Testis (tissue), 3 donors: ENCODE results near the gene PRKAR1B. TPM values are rescaled to one million over a fixed set of nuclear protein-coding genes. Genes with fewer than 3 reads are reported as not detected.

Source experiments
- DNase-seq: peaks from one replicate; pipeline ENCODE4 v3.0.0-alpha.2; 2019
- H3K27ac ChIP-seq, 2 donors: fragments of 200-600 bp; sonication (generic); one replicate each; pipeline ENCODE4 v1.5.1; 2019
- H3K27me3 ChIP-seq: fragments of 200-600 bp; sonication (generic); one replicate; pipeline ENCODE4 v1.5.1; 2019
- H3K36me3 ChIP-seq: fragments of 200-600 bp; sonication (generic); one replicate; pipeline ENCODE4 v1.5.1; 2017; ENCODE audit warnings: low read depth; ENCODE audit errors: missing control alignments
- H3K4me1 ChIP-seq: fragments of 200-600 bp; sonication (generic); one replicate; pipeline ENCODE4 v1.5.1; 2019
- H3K4me3 ChIP-seq, 2 donors: fragments of 200-600 bp; sonication (generic); one replicate each; pipeline ENCODE4 v1.5.1; 2017 to 2019
- H3K9me3 ChIP-seq: fragments of 200-600 bp; sonication (generic); one replicate; pipeline ENCODE4 v1.5.1; 2017
- CTCF ChIP-seq, 3 experiments: fragments of 450-650 bp in 2 of 3; fragments of 200-600 bp in 1 of 3; sonication (generic) in 1 of 3; IDR thresholded peaks; one replicate each; pipeline ENCODE4 v1.5.1; 2016 to 2019; ENCODE audit warnings: antibody characterized with exemption in 3 of 3, mild to moderate bottlenecking in 2 of 3, moderate library complexity in 1 of 3
- POLR2A ChIP-seq: fragments of 450-650 bp; IDR thresholded peaks from one replicate; pipeline ENCODE4 v1.6.1; 2017; ENCODE audit warnings: antibody characterized with exemption, mild to moderate bottlenecking, moderate library complexity
- WGBS, 2 donors: methylation state at CpG; one replicate each; pipeline ENCODE4 v1.1.5; 2018; 5-methylcytosine and 5-hydroxymethylcytosine counted together
- intact Hi-C: fragments of 100-400 bp; cut with DNase I; formaldehyde crosslinking; loops from one replicate; pipeline ENCODE4 v1.15.1; 2023; ENCODE audit warnings: low total_unique reads
- polyA plus RNA-seq: library from polyadenylated mRNA; stranded (reverse); fragments of 350-450 nt; fragmentation: Illumina TruSeq; extraction: RNeasy Lipid Tissue Mini Kit (QIAGEN cat#74804); gene quantifications from one replicate; pipeline ENCODE4 v1.2.3, GENCODE V29; 2014; ENCODE audit warnings: low read depth, low replicate concordance; ENCODE audit not compliant: insufficient read depth
- total RNA-seq, 2 donors: library from RNA; depleted of rRNA; stranded (reverse); fragments of >200 nt; gene quantifications; one replicate each; pipeline ENCODE4 v1.2.3, GENCODE V29; 2016

Gene PRKAR1B
- total and polyA plus RNA-seq, 3 donors from 2014 or later = 27.8 to 35.7 (median 31.3) TPM

GRCh38 chr7:593324-594115 is 133.6 kb downstream of the PRKAR1B start:
- no peaks in the 10 kb centered on the region for H3K9me3 ChIP-seq
- H3K27ac ChIP-seq = no peak overlapping the region
- H3K4me1 ChIP-seq = no peaks in the 10 kb centered on the region
- no peak for TF ChIP-seq POLR2A
- TF ChIP-seq CTCF (IDR thresholded peaks at IDR 0.05) = no peak
- H3K36me3 ChIP-seq = no peaks in the 10 kb centered on the region
- no peak overlapping the region for H3K4me3 ChIP-seq
- H3K27me3 ChIP-seq = no peaks in the 10 kb centered on the region
- intact Hi-C loops = no loop called here
- no peak for DNase-seq
- WGBS, 2 donors = 87 to 94% methylated on average over 26 to 34 of the region's 34 CpGs

- Histone ChIP-seq H3K27ac (no peak overlapping the region), H3K36me3 (no peaks in the 10 kb centered on the region), H3K9me3 (no peaks in the 10 kb centered on the region), H3K27me3 (no peaks in the 10 kb centered on the region), H3K4me1 (no peaks in the 10 kb centered on the region), H3K4me3 (no peak overlapping the region)
- intact Hi-C loops = no loop called here
- WGBS, 2 donors = 89 to 95% methylated on average over 26 to 42 of the region's 42 CpGs
- no peak for DNase-seq
- TF ChIP-seq CTCF (IDR thresholded peaks at IDR 0.05) = no peak
- TF ChIP-seq POLR2A = no peak
Observed at GRCh38 chr7:591856-592628, 135.0 kb downstream of the PRKAR1B start.

GRCh38 chr7:590731-591551 is 136.1 kb downstream of the PRKAR1B start:
- no peaks in the 10 kb centered on the region for H3K9me3 ChIP-seq
- no peak for TF ChIP-seq CTCF (IDR thresholded peaks at IDR 0.05)
- no peak for TF ChIP-seq POLR2A
- no peaks in the 10 kb centered on the region for H3K27me3 ChIP-seq
- DNase-seq = no peak
- no peaks in the 10 kb centered on the region for H3K4me1 ChIP-seq
- no peak overlapping the region for H3K27ac ChIP-seq
- no peaks in the 10 kb centered on the region for H3K36me3 ChIP-seq
- H3K4me3 ChIP-seq = no peak overlapping the region
- intact Hi-C loops = no loop called here
- 78 to 81% methylated on average over 40 to 45 of the region's 45 CpGs for WGBS, 2 donors

GRCh38 chr7:589781-590575 is 137.1 kb downstream of the PRKAR1B start:
- Histone ChIP-seq H3K4me1 (no peaks in the 10 kb centered on the region), H3K4me3 (no peak overlapping the region), H3K36me3 (no peaks in the 10 kb centered on the region), H3K9me3 (no peaks in the 10 kb centered on the region), H3K27ac (no peak overlapping the region), H3K27me3 (no peaks in the 10 kb centered on the region)
- TF ChIP-seq POLR2A = no peak
- TF ChIP-seq CTCF (IDR thresholded peaks at IDR 0.05) = no peak
- no peak for DNase-seq
- WGBS, 2 donors = 93 to 95% methylated on average over 19 to 30 of the region's 30 CpGs
- intact Hi-C loops = no loop called here
